Prostate gland (tissue), 2 donors: Measurements from ENCODE around the gene SH3PXD2A. TPM values are rescaled to one million over a fixed set of nuclear protein-coding genes. Genes with fewer than 3 reads are reported as not detected.

Source experiments
- DNase-seq: peaks from one replicate; pipeline ENCODE4 v3.0.0-alpha.2; 2019; ENCODE audit warnings: low spot score
- H3K27ac ChIP-seq, 2 donors: fragments of 200-600 bp; sonication (generic); 2 replicates each; pipeline ENCODE4 v1.5.1; 2017 to 2019
- H3K27me3 ChIP-seq: fragments of 200-600 bp; sonication (generic); replicated peaks from 2 replicates; pipeline ENCODE4 v1.5.1; 2019; ENCODE audit not compliant: insufficient read depth
- H3K36me3 ChIP-seq, 2 donors: fragments of 200-600 bp; sonication (generic); 1 replicate in 1 of 2; 2 replicates in 1 of 2; pipeline versions ENCODE4 v1.5.1 to v1.8.1; 2017 to 2019
- H3K4me1 ChIP-seq: fragments of 200-600 bp; sonication (generic); replicated peaks from 2 replicates; pipeline ENCODE4 v1.5.1; 2019
- H3K4me3 ChIP-seq, 2 donors: fragments of 200-600 bp; sonication (generic); 2 replicates each; pipeline ENCODE4 v1.5.1; 2017 to 2019
- H3K9me3 ChIP-seq: fragments of 200-600 bp; sonication (generic); 2 replicates; pipeline ENCODE4 v1.5.1; 2017
- CTCF ChIP-seq, 4 experiments: fragments of 200-600 bp in 2 of 4; fragments of 450-650 bp in 2 of 4; sonication (generic) in 2 of 4; IDR thresholded peaks; 1 replicate in 3 of 4; 2 replicates in 1 of 4; pipeline ENCODE4 v1.5.1; 2016 to 2019; ENCODE audit warnings: antibody characterized with exemption in 4 of 4, mild to moderate bottlenecking in 2 of 4, moderate library complexity in 2 of 4
- POLR2A ChIP-seq: fragments of 450-650 bp; IDR thresholded peaks from one replicate; pipeline ENCODE4 v1.6.1; 2016; ENCODE audit warnings: antibody characterized with exemption, mild to moderate bottlenecking
- POLR2AphosphoS5 ChIP-seq: sonication (generic); formaldehyde crosslinking; IDR thresholded peaks from one replicate; pipeline ENCODE4 v1.6.1; 2017; ENCODE audit warnings: antibody characterized with exemption
- WGBS: methylation state at CpG from one replicate; pipeline ENCODE4 v1.1.5; 2018; 5-methylcytosine and 5-hydroxymethylcytosine counted together
- intact Hi-C: fragments of 100-400 bp; cut with DNase I; formaldehyde crosslinking; loops from one replicate; pipeline ENCODE4 v1.14.2; 2022
- total RNA-seq, 2 donors: library from RNA; depleted of rRNA; stranded (reverse); fragments of >200 nt; gene quantifications; one replicate each; pipeline ENCODE4 v1.1.0, GENCODE V29; 2016

Gene SH3PXD2A
- total RNA-seq, 2 donors from 2014 or later: 14.2 to 26.4 TPM

GRCh38 chr10:103740611-103741010 lies 114.8 kb downstream of the SH3PXD2A start:
- intact Hi-C loops: no loop called here
- no peak overlapping the region for H3K27ac ChIP-seq
- H3K36me3 ChIP-seq: no peaks in the 10 kb centered on the region
- H3K27me3 ChIP-seq: no peaks in the 10 kb centered on the region
- TF ChIP-seq POLR2AphosphoS5 (no peak), POLR2A (no peak), CTCF (IDR thresholded peaks at IDR 0.05) (no peak)
- 56% methylated on average over 5 of the region's 5 CpGs for WGBS
- DNase-seq: no peak
- no peak overlapping the region for H3K4me3 ChIP-seq
- no peaks in the 10 kb centered on the region for H3K9me3 ChIP-seq
- no peaks in the 10 kb centered on the region for H3K4me1 ChIP-seq

- Histone ChIP-seq H3K36me3 (no peaks in the 10 kb centered on the region), H3K27ac (peak overlapping the region in 1 of 2 donors; percentile 12), H3K27me3 (no peaks in the 10 kb centered on the region), H3K9me3 (no peaks in the 10 kb centered on the region), H3K4me3 (no peak overlapping the region), H3K4me1 (no peaks in the 10 kb centered on the region)
- TF ChIP-seq POLR2A (no peak), POLR2AphosphoS5 (peak; percentile 54), CTCF (IDR thresholded peaks at IDR 0.05) (no peak)
- WGBS: 14% methylated on average over 13 of the region's 13 CpGs
- intact Hi-C loops: no loop called here
- peak; percentile 44 for DNase-seq
Observed at GRCh38 chr10:103739039-103739764, 116.2 kb downstream of the SH3PXD2A start.

- no peaks in the 10 kb centered on the region for H3K27me3 ChIP-seq
- no peak for DNase-seq
- no peaks in the 10 kb centered on the region for H3K36me3 ChIP-seq
- no peaks in the 10 kb centered on the region for H3K9me3 ChIP-seq
- 91% methylated on average over 14 of the region's 14 CpGs for WGBS
- no peak for TF ChIP-seq POLR2A
- TF ChIP-seq CTCF (IDR thresholded peaks at IDR 0.05): no peak
- no peak for TF ChIP-seq POLR2AphosphoS5
- H3K27ac ChIP-seq: no peak overlapping the region
- H3K4me3 ChIP-seq: no peak overlapping the region
- intact Hi-C loops: no loop called here
- no peaks in the 10 kb centered on the region for H3K4me1 ChIP-seq
Observed at GRCh38 chr10:103737735-103738367, 117.5 kb downstream of the SH3PXD2A start.

- Histone ChIP-seq H3K4me1 (no peaks in the 10 kb centered on the region), H3K27me3 (no peaks in the 10 kb centered on the region), H3K4me3 (no peak overlapping the region), H3K36me3 (no peaks in the 10 kb centered on the region), H3K27ac (peak overlapping the region; percentile 38 to 54), H3K9me3 (no peaks in the 10 kb centered on the region)
- no peak for DNase-seq
- WGBS: 77% methylated on average over 3 of the region's 3 CpGs
- intact Hi-C loops: no loop called here
- TF ChIP-seq CTCF (IDR thresholded peaks at IDR 0.05): no peak
- TF ChIP-seq POLR2A: no peak
- no peak for TF ChIP-seq POLR2AphosphoS5
Observed at GRCh38 chr10:103736763-103737162, 118.6 kb downstream of the SH3PXD2A start.

- 52% methylated on average over 8 of the region's 8 CpGs for WGBS
- TF ChIP-seq POLR2A (no peak), POLR2AphosphoS5 (peak; percentile 75)
- intact Hi-C loops: no loop called here
- H3K4me1 ChIP-seq: no peaks in the 10 kb centered on the region
- peak; percentile 80 for DNase-seq
- no peaks in the 10 kb centered on the region for H3K27me3 ChIP-seq
- no peaks in the 10 kb centered on the region for H3K36me3 ChIP-seq
- peak overlapping the region; percentile 38 to 54 for H3K27ac ChIP-seq
- H3K9me3 ChIP-seq: no peaks in the 10 kb centered on the region
- H3K4me3 ChIP-seq: no peak overlapping the region
Observed at GRCh38 chr10:103736044-103736443, 119.3 kb downstream of the SH3PXD2A start.
